T-helper 17 cell (primary cell): Measurements from ENCODE around the gene CRB2. TPM values are rescaled to one million over a fixed set of nuclear protein-coding genes. Genes with fewer than 3 reads are reported as not detected.

ENCODE experiments used
- ATAC-seq: fragments of 150-1000 bp; cut with Tn5 transposase; 2 replicates; pipeline ENCODE4 v1.10.0; 2021; ENCODE audit warnings: mild to moderate bottlenecking, moderate library complexity
- DNase-seq, 3 donors: peaks; one replicate each; pipeline versions ENCODE4 v3.0.0 to v3.0.0-alpha.2; 2020 to 2021
- H3K9me3 ChIP-seq: one replicate; pipeline ENCODE4 v1.7.0; 2013; ENCODE audit warnings: low read length, mild to moderate bottlenecking; ENCODE audit not compliant: control insufficient read depth, poor library complexity, severe bottlenecking
- H3K27ac Mint-ChIP-seq: one replicate; pipeline ENCODE4 v1.8.0; 2022; ENCODE audit warnings: mild to moderate bottlenecking, moderate library complexity, mixed read lengths
- H3K27me3 Mint-ChIP-seq: one replicate; pipeline ENCODE4 v1.8.0; 2022; ENCODE audit warnings: mixed read lengths
- H3K36me3 Mint-ChIP-seq: one replicate; pipeline ENCODE4 v1.8.0; 2022; ENCODE audit warnings: low read depth, mixed read lengths
- H3K4me1 Mint-ChIP-seq: one replicate; pipeline ENCODE4 v1.8.0; 2022; ENCODE audit warnings: mild to moderate bottlenecking, mixed read lengths
- H3K4me3 Mint-ChIP-seq: one replicate; pipeline ENCODE4 v1.8.0; 2022; ENCODE audit warnings: mild to moderate bottlenecking, moderate library complexity, mixed read lengths
- total RNA-seq, 4 donors: library from RNA in 2 of 4; stranded (reverse) in 2 of 4; gene quantifications; one replicate each; pipeline ENCODE4 v1.2.3 and lab custom pipeline; 2022 to 2026

CRB2 gene
- total RNA-seq, 2 donors from 2014 or later = not detected

DNA sequence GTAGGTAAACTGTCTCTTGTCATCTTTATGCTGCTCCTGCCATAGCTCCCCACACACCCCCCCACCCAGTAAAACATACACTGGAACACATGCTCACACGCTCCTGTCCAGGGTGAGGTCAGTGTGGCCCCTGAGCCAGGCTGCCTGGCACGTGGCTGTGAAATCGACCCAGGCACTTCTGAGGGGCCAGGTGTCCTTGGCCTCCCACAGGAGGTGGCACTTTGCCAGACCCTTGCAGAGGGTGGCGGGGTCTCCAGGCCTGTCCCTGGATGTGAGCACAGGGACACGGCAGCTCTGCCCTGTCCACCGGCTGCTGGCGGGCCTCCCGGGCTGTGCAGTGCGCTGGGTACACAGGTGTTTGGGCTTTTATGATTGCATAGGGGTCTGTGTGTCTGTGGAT is 10.0 kb upstream of the CRB2 start:
- Mint-ChIP-seq H3K4me1 (peaks cover 12% of the 10 kb centered on the region), H3K4me3 (no peak overlapping the region), H3K27ac (no peak overlapping the region), H3K36me3 (no peaks in the 10 kb centered on the region), H3K27me3 (peaks cover 12% of the 10 kb centered on the region)
- no peak for ATAC-seq
- H3K9me3 ChIP-seq = no peaks in the 10 kb centered on the region
- DNase-seq = no peak

GRCh38 chr9:123346826-123347225 is 9.2 kb upstream of the CRB2 start:
- Mint-ChIP-seq H3K4me1 (peaks cover 11% of the 10 kb centered on the region), H3K4me3 (no peak overlapping the region)
- no peak for DNase-seq

DNA sequence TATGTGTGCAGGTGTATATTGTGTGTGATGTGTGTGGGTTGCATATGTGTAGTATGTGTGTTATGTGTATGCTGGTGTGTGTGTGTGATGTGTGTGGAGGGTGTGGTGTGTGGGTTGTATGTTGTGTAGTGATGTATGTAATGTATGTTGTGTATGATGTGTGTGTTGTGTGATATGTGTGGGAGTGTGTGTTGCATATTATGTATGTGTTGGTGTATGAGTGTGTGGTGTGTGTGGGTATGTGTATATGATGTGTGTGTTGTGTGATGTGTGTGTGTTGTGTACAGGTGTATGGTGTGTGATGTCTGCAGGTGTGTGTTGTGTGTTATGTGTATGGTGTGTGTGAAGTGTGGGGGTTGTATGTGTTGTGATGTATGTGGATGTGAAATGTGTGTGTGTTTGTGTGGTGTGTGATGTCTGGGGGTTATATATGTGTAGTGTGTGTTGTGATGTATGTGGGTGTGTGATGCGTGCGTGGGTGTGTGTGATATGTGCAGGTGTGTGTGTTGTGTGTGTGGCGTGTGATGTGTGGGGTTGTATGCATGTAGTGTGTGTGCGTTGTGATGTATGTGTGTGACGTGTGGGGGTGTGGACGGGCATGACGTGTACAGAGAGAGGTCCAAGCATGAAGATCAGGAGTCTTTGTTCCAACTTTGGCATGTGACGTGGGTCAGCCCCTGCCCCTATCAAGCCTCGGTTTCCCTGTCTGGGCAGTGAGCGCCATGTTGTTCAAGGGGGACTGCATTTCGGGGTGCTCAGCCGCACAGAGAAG is 8.5 kb upstream of the CRB2 start:
- Mint-ChIP-seq H3K27me3 (peaks cover 21% of the 10 kb centered on the region), H3K36me3 (no peaks in the 10 kb centered on the region), H3K4me3 (no peak overlapping the region), H3K27ac (no peak overlapping the region), H3K4me1 (peaks cover 9% of the 10 kb centered on the region)
- no peaks in the 10 kb centered on the region for H3K9me3 ChIP-seq
- DNase-seq (no peak), ATAC-seq (no peak)

More at GRCh38 chr9:123346826-123347225, 9.2 kb upstream of the CRB2 start:
- no peak overlapping the region for H3K27ac Mint-ChIP-seq
- peaks cover 18% of the 10 kb centered on the region for H3K27me3 Mint-ChIP-seq
- H3K36me3 Mint-ChIP-seq = no peaks in the 10 kb centered on the region
- no peaks in the 10 kb centered on the region for H3K9me3 ChIP-seq
- no peak for ATAC-seq

- ATAC-seq = no peak
- Mint-ChIP-seq H3K36me3 (no peaks in the 10 kb centered on the region), H3K27ac (no peak overlapping the region), H3K4me1 (peaks cover 9% of the 10 kb centered on the region), H3K4me3 (no peak overlapping the region), H3K27me3 (peaks cover 28% of the 10 kb centered on the region)
- no peak for DNase-seq
- no peaks in the 10 kb centered on the region for H3K9me3 ChIP-seq
Observed at GRCh38 chr9:123348317-123348992, 7.5 kb upstream of the CRB2 start.

DNA sequence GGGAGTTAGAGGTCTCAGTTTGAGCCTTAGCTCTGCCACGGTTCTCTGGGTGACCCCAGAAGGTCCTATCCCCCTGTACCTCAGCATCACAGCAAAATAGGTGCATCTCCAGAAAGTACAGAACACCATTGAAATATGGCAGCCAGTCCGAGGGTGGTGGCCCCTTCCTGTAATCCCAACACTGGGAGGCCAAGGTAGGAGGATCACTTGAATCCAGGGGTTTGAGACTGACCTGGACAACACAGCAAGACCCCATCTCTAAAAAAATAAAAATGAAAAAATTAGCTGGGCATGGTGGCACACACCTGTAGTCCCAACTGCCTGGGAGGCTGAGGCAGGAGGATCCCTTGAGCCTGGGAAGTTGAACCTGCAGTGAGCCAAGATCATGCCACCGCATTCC is 7.0 kb upstream of the CRB2 start:
- Mint-ChIP-seq H3K27ac (no peak overlapping the region), H3K4me3 (no peak overlapping the region), H3K36me3 (no peaks in the 10 kb centered on the region), H3K4me1 (peaks cover 9% of the 10 kb centered on the region), H3K27me3 (peaks cover 30% of the 10 kb centered on the region)
- H3K9me3 ChIP-seq = no peaks in the 10 kb centered on the region
- no peak for DNase-seq
- ATAC-seq = no peak

DNA sequence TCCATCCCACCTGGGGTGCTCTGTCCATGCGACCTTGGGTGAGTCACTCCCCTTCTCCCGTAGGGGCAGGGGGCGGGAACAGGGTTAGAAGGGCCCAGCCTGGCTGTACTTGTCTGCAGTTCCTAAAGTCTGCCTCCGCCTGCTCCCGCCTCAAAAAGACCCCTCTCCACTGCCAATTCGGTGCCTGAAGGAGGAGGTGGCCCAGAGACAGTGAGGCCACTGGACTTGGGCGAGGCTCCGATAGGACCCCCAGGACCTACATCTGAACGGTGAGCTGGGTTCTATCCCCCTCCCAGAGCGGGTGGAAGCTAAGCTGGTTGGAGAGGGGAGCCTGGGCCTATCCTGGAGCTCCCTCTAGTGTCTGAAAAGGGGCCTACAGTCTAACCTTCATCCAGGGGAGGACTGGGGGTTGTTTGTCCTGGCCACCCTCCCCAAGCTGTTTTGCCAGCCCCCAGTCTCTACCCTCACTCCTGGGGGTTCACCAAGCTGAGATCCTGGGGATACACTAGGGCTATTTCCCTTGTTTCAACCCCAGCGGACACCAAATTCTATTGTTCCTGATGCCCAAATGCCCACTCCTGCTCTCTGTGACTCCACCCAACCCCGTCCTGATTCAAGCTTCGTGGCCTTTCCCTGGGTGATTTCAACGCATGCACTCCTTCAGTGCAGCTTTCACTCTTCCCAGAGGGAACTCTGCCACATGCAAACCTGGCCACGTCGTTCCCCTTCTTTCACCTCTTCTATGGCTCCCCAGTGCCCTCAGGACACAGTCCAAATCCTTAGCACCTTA is 6.1 kb upstream of the CRB2 start:
- ATAC-seq (peak; percentile 83), DNase-seq (peak; percentile 19 to 66 (median 27))
- Mint-ChIP-seq H3K4me3 (no peak overlapping the region), H3K27me3 (peaks cover 32% of the 10 kb centered on the region), H3K27ac (peak overlapping the region; percentile 63), H3K4me1 (peaks cover 11% of the 10 kb centered on the region), H3K36me3 (no peaks in the 10 kb centered on the region)
- no peaks in the 10 kb centered on the region for H3K9me3 ChIP-seq

DNA sequence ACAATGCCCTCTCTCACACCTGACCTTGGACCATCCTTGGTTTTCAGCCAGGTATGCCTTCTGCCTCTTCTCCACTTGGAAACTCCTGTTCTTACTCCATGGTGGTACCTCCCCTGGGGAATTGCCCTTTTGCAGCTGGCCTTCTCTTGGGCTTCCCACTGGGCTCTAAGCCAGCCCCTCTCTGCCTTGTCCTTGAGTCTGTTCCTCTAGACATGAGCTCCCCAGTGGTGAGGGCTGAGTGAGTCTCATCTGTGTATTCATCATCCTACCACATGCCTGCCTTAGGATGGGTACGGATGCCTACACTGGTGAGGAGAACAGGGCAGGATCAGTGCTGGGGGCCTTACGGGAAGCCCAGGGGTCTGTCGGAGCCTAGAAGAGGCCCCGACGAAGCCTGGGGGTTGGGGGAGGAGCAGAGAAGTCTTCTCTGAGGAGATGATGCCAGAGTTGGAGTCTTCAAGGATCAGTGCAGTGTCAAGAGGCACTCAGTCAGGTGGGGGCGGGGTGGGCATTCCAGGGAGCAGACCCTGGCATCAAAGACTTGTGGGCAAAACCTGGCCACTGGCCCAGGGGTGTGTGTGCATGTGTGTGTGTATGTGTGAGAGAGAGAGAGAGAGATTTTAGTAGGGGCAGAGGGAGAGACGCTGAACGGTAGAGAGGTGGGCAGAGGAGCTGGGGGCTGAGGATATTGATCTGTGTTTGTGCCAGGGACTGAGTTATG is 5.2 kb upstream of the CRB2 start:
- H3K36me3 Mint-ChIP-seq = no peaks in the 10 kb centered on the region
- H3K27ac Mint-ChIP-seq = peak overlapping the region; percentile 63

DNA sequence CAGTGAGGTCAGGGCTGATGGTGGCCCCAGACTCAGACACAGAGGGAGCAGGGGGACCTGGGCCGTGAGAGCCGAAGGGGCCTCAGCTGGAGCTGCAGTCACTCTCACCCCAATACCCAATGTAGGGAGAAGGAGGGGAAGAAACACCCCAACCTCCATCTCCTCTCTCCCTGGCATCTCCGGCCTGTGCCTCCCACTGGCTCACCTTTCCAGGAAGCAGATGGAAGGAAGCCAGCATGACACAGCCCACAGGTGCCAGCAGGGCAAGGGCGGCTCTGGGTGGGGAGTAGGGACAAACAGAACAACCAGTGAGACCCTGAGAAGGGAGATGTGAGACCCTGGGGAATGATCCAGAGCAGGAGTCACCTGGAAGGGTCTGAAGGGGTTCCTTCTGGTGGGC is 3.0 kb upstream of the CRB2 start:
- no peaks in the 10 kb centered on the region for H3K36me3 Mint-ChIP-seq
- no peak for DNase-seq

More for the DNA sequence above, 5.2 kb upstream of the CRB2 start:
- no peak for ATAC-seq
- no peaks in the 10 kb centered on the region for H3K9me3 ChIP-seq
- Mint-ChIP-seq H3K27me3 (peaks cover 32% of the 10 kb centered on the region), H3K4me3 (no peak overlapping the region), H3K4me1 (peaks cover 13% of the 10 kb centered on the region)
- DNase-seq = no peak

GRCh38 chr9:123353984-123354591 is 1.9 kb upstream of the CRB2 start:
- ATAC-seq (peak; percentile 63), DNase-seq (peak in 2 of 3 donors; percentile 26 to 46)
- Mint-ChIP-seq H3K27me3 (peaks cover 32% of the 10 kb centered on the region), H3K4me1 (peaks cover 14% of the 10 kb centered on the region), H3K36me3 (no peaks in the 10 kb centered on the region), H3K27ac (no peak overlapping the region), H3K4me3 (no peak overlapping the region)
- no peaks in the 10 kb centered on the region for H3K9me3 ChIP-seq

More for the DNA sequence above, 3.0 kb upstream of the CRB2 start:
- H3K4me3 Mint-ChIP-seq = no peak overlapping the region
- no peak overlapping the region for H3K27ac Mint-ChIP-seq
- H3K27me3 Mint-ChIP-seq = peaks cover 32% of the 10 kb centered on the region
- H3K4me1 Mint-ChIP-seq = peaks cover 13% of the 10 kb centered on the region
- no peak for ATAC-seq
- no peaks in the 10 kb centered on the region for H3K9me3 ChIP-seq

GRCh38 chr9:123354806-123355508 is 1.0 kb upstream of the CRB2 start:
- peaks cover 31% of the 10 kb centered on the region for H3K27me3 Mint-ChIP-seq
- DNase-seq = no peak
- peaks cover 19% of the 10 kb centered on the region for H3K4me1 Mint-ChIP-seq
- H3K27ac Mint-ChIP-seq = no peak overlapping the region
- ATAC-seq = no peak
- H3K36me3 Mint-ChIP-seq = no peaks in the 10 kb centered on the region
- no peak overlapping the region for H3K4me3 Mint-ChIP-seq
- H3K9me3 ChIP-seq = no peaks in the 10 kb centered on the region

GRCh38 chr9:123356851-123357742 is 1.1 kb downstream of the CRB2 start:
- no peak overlapping the region for H3K4me3 Mint-ChIP-seq
- ATAC-seq (no peak), DNase-seq (no peak)
- peaks cover 21% of the 10 kb centered on the region for H3K27me3 Mint-ChIP-seq
- H3K27ac Mint-ChIP-seq = no peak overlapping the region
- H3K9me3 ChIP-seq = no peaks in the 10 kb centered on the region
- H3K36me3 Mint-ChIP-seq = no peaks in the 10 kb centered on the region
- H3K4me1 Mint-ChIP-seq = peaks cover 12% of the 10 kb centered on the region
